SK-N-DZ (cell line): ENCODE results near the gene STXBP2.
A peak's percentile ranks its signal among the peaks of the same experiment; 100 is the strongest.

Source experiments
- DNase-seq: peaks from one replicate; pipeline ENCODE4 v3.0.0-alpha.2; 2015; ENCODE audit warnings: low spot score

The STXBP2 gene

DNA sequence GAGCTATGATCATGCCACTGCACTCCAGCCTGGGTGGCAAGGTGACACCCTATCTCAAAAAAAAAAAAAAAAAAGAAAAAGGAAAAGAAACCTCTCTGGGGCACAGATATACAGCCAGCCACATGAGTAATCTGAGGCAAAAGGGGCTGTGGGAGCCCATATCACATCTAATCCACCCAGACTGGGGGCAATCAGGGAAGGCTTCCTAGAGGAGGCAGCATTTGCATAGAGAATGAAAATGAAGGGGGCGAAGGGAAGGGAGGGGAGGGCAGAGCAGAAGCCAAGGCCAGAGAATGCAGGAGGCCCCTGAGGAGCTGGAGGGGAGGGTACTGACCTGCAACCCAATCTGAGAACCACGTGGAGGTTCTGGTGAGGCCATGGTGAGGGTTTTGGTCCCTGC, 13.2 kb downstream of the STXBP2 start:
- no peak for DNase-seq

DNA sequence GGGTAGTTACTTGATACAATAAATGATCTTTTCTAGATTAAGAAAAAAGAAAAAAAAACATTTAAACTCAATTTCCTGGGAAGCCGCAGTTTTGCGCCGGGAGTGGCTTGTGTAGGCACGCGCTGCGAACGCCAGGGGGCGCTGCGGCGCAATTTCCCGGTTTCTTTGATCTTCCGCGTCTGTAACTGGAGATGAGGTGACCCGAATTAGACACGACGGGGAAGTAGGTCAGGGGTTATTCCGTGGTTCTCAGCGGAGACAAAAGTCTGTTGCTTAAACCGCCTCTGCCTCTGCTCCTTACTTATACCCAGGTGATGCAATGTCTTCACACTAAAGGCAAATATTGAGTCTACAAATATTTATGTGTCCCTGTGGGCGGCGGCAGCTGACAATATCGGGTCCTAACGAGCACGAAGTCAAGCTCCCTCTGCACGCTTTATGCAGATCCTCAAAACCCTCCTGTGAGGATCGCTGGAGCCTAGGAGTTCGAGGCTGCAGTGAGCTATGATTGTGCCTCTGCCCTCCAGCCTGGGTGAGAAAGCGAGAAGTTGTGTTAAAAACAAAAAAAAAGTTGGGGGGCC, 15.2 kb downstream of the STXBP2 start:
- peak; percentile 81 for DNase-seq

DNA sequence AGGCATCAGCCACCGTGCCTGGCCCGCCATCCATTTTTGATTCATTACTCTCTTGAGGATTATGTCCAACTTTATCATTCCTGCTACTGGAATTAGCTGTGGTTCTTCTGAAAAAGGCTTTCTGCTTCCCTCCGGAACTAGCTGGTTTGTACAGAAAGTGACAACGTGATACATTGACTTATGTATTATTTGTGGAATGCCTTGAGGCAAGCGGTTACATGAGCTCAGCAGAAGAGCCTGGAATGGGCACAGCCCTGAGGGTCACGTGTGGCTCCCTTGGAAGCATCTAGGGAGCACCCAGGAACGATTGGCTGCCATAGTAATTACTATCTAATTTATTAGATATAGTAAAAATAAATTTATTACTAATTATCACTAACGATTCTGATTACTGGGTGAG, 17.5 kb downstream of the STXBP2 start:
- no peak for DNase-seq

DNA sequence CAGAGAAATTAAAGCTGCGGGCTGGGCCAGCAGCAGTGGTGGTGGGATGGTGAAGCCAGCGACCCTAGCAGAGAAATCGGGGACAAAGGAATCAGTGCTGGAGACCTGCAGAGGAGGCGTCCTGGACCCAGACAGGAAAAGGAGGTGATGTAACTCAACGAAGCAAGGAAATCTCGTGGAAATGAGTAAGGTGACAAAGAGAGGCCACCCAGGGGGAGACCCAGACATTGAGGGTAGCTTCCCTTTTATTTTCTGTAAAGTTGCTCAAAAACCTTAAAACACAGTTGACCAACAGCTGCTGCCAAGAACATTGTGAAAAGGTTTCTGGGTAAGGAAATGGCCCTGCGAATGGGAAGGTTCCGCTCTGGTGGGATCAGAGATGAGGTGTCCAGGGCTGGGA, 18.7 kb downstream of the STXBP2 start:
- DNase-seq: no peak

DNA sequence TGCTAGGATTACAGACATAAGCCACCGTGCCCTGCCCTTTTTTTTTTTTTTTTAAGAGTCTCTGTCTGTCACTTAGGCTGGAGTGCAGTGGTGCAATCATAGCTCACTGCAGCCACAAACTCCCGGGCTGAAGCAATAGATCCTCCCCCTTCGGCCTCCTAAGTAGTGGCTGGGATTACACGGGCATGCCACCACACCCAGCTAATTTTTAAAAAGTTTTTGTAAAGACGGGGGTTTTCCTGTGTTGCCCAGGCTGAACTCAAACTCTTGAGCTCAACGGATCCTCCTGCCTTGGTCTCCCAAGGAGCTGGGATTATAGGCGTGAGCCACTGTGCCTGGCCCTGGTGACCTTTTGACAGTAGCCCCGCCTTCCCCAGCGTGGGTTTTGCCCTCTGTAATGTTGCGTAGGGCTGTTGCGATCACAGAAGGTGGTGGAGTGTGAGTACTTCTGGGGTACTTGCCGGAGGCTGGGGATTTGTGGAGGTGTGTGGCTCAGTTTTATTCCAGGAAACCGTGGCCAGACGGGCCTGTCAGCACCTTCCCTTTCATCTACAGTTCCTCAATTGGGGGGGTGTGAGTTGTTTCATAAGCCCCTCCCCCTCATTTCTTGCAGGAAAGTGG, 20.3 kb downstream of the STXBP2 start:
- no peak for DNase-seq

DNA sequence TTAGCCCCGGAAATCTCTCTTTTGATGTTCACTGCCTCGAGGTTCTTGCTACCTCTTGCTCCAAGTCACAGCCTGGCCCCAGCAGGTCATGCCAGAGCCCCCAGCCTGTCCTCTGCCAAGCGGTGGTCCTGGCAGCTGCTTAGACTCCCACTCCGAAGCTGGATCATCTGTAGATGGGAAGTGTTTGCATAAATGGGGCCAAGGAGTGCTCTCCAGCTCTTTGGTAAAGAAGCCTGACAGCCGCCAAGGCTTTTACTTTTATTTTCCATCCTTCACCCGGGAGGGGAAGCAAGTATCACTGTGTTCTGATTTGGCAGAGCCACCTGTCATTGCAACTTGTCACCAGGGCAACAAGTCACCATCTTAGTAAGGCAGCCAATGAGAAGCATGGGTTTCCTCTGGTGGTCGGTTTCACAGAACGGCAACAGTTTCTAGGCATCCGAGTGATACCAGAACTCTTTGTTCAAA, 21.3 kb downstream of the STXBP2 start:
- DNase-seq: peak; percentile 46

DNA sequence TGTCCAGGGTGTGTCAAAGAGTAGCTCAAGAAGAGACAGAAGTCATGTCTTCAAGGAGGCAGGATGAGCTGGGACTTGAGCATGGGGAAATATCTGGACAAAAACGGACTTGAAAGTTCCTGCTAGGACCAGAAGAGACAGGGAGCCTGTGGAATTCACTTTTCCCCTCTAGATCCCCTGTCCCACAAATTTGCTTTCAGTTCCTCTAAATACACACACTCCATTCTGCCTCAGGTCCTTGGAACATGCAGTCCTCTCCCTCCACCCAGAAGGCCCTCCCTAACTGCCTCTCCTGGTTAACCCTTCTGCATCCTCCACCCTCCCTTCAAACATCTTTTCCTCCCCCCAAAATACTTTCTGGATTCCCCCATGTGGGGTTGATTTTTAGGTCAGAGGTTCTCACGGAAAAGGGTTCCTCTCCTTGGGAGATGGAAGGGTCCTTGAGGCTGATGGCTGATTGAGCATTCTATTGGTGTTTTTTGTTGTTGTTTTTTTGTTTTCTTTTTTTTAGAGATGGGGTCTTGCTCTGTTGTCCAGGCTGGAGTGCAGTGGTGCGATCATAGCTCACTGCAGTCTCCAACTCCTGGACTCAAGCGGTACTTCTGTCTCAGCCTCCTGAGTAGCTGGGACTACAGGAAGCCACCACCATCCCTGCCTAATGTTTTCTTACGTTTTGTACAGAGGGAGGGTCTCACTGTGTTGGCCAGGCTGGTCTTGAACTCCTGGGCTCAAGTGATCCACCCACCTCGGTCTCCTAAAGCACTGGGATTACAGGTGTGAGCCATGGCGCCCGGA, 25.0 kb downstream of the STXBP2 start:
- DNase-seq: no peak

DNA sequence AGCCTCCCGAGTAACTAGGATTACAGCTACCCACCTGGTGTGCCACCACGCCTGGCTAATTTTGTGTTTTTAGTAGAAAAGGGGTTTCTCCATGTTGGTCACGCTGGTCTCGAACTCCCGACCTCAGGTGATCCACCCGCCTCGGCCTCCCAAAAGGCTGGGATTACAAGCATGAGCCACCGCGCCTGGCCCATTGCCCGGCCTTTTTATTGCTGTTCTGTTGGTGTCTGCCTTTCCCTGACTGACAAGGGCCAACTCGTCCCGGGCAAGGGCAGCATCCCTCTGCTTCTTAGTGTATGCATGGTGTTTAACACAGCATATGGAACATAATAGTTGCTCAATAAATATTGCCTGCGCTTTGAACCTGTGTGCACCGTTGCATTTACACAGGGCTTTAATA, 25.7 kb downstream of the STXBP2 start:
- no peak for DNase-seq

DNA sequence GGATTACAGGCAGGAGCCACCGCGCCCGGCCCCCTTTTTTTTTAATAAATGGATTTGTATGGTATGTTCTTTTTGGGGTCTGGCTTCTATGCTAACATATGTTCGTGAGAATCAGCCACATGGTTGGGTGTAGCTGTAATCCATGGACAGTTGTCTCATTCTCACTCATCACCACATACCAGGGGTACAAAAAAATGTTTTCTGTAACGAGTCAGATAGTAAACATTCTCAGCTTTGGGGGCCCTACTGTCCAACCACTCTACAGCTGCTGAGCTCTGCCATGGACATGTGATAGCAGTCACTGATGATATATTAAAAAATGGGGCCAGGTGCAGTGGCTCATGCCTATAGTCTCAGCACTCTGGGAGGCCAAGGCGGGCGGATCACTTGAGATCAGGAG, 26.8 kb downstream of the STXBP2 start:
- DNase-seq: no peak

DNA sequence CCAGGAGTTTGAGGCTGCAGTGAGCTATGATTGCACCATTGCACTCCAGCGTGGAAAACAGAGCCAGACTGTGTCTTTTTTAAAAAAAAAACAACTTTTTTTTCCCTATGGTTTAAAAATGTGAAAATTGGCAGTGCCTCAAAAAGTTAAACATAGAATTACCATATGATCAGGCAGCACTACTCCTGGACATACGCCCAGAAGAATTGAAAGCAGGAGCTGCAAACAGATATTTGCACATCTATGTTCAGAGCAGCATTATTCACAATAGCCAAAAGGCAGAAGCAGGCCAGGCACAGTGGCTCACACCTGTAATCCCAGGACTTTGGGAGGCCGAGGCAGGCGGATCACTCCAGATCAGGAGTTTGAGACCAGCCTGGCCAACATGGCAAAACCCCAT, 28.2 kb downstream of the STXBP2 start:
- no peak for DNase-seq

DNA sequence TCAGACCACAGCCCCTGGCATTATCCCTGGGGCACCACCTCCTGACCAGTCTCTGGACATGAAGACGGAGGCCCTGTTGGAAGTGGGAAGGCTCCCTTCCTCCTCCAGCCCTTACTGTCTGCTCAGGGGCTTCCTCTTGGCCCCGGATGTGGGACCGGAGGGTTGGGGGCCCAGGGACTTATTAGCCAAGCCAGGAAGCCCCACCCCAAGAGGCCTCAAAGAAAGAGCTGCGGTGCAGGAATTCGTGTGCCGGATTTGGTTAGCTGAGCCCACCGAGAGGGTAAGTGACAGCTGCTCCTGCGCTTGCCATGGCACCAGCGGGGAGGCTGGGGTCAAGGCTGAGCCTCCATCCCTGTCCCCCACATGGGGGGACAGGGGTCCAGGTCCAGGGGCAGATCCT, 31.9 kb downstream of the STXBP2 start, which contains the start of gene RETN:
RETN (plus strand) TSS at position 208 of the 400 bp plus-strand sequence. CDS start 278 bp downstream, outside the sequence.
- DNase-seq: no peak

DNA sequence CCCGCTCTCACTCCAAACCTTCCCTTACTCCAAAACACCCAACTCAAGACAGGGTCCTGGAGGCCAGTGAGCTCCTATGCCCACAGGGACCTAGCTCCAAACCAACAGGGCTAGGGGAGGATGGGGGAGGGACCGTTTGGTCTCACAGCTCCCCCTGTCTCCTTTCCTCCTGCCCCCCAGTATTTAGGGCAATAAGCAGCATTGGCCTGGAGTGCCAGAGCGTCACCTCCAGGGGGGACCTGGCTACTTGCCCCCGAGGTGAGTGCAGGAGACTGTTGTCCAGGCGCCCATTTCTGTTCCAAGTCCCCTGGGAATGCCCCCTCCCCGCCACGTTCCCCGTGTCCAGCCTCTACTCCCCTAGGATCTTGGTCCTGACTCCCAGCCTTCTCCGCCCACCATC, 32.7 kb downstream of the STXBP2 start:
- no peak for DNase-seq

DNA sequence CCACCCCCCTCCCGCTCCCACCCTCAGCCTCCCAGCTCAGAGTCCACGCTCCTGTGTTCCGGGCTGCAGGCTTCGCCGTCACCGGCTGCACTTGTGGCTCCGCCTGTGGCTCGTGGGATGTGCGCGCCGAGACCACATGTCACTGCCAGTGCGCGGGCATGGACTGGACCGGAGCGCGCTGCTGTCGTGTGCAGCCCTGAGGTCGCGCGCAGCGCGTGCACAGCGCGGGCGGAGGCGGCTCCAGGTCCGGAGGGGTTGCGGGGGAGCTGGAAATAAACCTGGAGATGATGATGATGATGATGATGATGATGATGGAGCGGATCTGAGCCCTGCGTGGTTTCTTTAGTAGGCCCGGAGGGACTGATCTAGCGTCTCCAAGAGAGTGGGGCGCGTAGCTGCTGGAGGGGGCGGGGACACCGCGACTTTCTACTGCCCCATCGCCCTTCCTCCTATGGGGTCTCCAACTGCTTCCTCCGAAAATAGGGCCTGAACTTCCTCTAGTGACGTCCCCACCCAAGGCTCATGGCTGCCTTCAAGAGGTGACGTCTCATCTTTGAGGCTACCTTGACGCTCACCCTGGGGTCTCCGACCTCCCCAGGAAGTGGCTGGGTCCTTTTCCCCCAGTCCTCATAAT, 33.4 kb downstream of the STXBP2 start:
- no peak for DNase-seq

DNA sequence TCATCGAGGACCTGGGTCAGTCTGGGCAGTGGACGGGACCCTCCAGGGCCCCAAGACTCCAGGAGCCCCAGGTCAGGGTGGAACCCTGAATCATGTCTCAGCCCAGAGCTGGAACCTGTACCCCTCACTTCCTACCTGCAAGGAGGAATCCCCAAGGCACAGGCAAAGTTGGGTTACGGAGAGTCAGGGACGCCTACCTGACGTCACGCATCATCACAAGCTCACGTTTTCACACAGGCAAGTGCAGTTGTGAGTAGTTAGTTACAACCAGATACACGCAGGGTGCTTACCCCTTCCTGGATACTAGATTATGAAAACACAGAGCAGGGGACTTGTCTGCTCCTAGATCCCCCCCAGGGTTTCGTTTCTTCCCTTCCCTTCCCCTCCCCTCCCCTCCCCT, 33.9 kb downstream of the STXBP2 start:
- DNase-seq: no peak

DNA sequence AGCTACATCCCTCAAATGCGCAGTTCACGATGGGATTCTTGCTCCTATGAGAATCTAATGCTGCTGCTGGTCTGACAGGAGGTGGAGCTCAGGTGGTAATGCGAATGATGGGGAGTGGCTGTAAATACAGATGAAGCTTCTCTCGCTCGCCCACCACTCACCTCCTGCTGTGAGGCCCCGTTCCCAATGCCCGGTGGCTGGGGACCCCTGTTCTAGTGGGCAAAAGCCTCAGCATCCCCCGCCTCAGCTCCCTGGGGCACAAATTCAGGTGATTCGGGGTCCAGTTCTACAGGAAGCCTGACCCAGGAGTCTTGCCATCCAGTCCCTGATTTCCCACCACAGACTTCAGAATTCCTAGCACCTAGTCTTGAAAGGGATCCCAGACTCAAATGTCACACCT, 35.6 kb downstream of the STXBP2 start:
- no peak for DNase-seq

DNA sequence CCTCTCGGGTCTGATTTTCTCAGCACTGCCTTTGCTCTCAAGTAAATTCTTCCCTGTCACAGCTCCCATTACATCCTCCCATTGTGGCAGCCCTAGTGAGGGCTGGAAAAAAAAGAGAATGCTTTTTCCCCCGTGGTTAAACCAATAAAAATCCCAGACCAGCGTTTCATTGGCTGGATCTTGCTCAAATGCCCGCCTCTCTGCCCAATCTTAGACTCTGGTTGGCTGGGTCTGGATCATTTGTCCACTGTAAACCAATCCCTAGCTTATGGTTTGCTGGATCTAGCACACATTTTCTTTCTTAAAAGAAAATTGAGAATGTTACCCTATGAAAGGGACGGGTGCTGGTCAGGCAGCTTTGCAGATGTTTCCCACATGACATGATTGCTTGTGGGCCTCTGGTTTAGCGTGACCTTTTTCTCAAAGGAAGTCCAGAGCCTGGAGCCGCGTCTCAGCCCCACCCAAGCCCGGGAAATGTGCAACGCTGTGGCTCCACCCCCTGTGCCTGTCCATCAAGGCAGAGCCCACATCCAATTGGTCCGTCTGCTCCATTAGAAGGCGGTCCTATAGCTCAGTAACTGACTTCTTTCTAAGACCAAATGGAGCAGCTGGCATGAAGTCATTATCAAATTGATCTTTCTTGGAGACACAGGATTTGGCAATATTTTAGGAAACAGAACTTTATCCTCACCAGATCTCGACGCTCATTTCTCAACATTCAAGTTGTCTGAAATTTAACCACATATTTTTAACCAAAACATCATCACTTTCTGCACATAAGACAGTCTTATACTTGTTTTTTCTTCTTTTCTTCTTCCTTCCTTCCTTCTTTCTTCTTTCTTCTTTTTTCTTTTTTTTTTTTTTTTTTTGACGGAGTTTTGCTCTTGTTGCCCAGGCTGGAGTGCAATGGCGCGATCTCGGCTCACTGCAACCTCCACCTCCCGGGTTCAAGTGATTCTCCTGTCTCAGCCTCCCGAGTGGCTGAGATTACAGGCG, 37.4 kb downstream of the STXBP2 start:
- DNase-seq: peak; percentile 62

DNA sequence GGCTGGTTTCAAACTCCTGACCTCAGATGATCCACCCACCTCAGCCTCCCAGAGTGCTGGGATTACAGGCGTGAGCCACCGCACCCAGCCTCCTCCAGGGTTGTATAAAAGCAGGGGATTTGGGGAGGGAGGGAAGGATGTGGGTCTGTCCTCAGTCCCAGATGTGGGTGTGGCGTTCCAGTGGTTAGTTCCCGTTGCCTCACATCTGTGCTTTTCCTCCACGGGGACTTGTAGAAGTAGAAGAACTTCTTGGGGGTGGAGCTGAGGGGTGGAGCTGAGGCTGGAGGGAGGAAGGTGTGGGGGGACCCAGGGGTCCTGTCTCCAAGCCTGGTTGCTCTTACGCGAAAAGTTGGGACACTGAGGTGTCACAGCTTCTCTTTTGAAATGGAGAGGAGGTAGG, 39.5 kb downstream of the STXBP2 start:
- DNase-seq: no peak

DNA sequence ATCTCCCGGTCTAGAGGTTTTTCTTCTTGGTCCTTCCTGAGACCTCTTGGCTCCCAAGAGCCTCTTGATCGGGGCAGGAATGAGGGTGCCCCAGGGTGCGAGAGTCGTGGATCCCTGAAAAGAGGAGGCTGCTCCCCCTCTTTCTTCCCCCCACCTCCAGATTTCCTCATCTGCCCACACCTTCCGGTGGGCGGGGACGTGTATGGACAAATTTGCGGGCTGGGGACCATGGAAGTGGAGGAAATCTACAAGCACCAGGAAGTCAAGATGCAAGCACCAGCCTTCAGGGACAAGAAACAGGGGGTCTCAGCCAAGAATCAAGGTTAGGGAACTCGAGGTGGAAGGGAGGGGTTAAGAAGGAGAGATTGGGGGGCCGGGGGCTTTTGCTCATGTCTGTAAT, 39.9 kb downstream of the STXBP2 start, which contains the start of gene MCEMP1:
MCEMP1 (plus strand) TSS at position 237 of the 400 bp plus-strand sequence; CDS start at position 268, 31 bp downstream.
- DNase-seq: no peak

DNA sequence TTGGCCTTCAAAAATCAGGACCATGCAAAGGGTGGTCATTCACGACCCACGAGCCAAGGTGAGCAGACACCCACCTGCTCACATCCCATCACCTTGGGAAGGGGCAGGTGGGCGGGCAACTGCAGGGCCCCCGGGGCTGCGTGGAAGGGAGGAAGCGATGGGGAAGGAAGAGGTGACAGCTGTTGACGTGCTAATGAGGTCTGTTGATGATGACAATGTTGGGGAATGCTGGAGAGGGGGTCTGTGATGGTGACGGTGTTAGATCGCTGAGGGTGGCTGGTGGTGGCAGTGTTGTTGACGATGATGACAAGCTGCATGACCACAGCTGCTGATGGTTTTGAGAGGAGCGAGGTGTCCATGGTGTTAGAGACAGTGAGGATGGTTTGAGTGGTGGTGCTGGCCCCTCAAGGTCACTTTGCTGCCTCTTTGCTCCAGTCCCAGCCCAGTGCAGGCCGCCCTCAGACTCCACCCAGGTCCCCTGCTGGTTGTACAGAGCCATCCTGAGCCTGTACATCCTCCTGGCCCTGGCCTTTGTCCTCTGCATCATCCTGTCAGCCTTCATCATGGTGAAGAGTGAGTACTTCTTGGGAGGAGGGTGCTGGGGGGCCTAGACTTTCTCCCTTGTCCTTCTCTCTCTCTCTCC, 40.9 kb downstream of the STXBP2 start:
- DNase-seq: no peak

DNA sequence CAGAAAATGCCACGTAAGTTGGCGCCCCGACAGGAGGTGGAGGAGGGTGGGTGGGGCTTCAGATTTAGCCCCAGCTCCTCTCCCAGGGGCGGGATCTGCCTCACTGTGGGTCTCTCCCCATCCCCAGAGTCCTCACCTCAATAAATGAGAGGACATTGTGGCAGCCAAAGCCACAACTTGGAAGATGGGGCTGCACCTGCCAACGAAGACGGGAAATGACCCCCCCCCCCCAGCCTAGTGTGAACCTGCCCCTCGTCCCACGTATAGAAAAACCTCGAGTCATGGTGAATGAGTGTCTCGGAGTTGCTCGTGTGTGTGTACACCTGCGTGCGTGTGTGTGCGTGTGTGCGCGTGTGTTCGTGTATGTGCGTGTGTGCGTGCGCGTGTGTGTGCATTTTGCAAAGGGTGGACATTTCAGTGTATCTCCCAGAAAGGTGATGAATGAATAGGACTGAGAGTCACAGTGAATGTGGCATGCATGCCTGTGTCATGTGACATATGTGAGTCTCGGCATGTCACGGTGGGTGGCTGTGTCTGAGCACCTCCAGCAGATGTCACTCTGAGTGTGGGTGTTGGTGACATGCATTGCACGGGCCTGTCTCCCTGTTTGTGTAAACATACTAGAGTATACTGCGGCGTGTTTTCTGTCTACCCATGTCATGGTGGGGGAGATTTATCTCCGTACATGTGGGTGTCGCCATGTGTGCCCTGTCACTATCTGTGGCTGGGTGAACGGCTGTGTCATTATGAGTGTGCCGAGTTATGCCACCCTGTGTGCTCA, 42.3 kb downstream of the STXBP2 start:
- peak; percentile 42 for DNase-seq
